22Rv1 (cell line): Measurements from ENCODE around the gene RFPL1.

Experiments used
- H3K27ac ChIP-seq: fragments of 450-650 bp; 2 replicates; pipeline ENCODE4 v1.5.1; 2017
- CTCF ChIP-seq: fragments of 450-650 bp; IDR thresholded peaks from 2 replicates; pipeline ENCODE4 v1.5.1; 2017; ENCODE audit warnings: mild to moderate bottlenecking
- ZFX ChIP-seq: fragments of 450-650 bp; IDR thresholded peaks from 2 replicates; pipeline ENCODE4 v1.6.1; 2017; ENCODE audit warnings: antibody characterized with exemption, borderline replicate concordance

RFPL1 gene

GRCh38 chr22:29457730-29458129, 19.3 kb downstream of the RFPL1 start:
- no peak overlapping the region for H3K27ac ChIP-seq
- TF ChIP-seq ZFX, result no peak
- no peak for TF ChIP-seq CTCF

- no peak overlapping the region for H3K27ac ChIP-seq
- no peak for TF ChIP-seq ZFX
- no peak for TF ChIP-seq CTCF
Measured at GRCh38 chr22:29458551-29458950, 20.2 kb downstream of the RFPL1 start.

GRCh38 chr22:29459773-29460172, 21.4 kb downstream of the RFPL1 start:
- TF ChIP-seq CTCF, result no peak
- no peak for TF ChIP-seq ZFX

GRCh38 chr22:29461263-29461662, 22.9 kb downstream of the RFPL1 start:
- no peak overlapping the region for H3K27ac ChIP-seq
- no peak for TF ChIP-seq ZFX
- TF ChIP-seq CTCF, result no peak

More at GRCh38 chr22:29459773-29460172, 21.4 kb downstream of the RFPL1 start:
- no peak overlapping the region for H3K27ac ChIP-seq

GRCh38 chr22:29463629-29464028, 25.2 kb downstream of the RFPL1 start:
- TF ChIP-seq CTCF (no peak), ZFX (no peak)
- H3K27ac ChIP-seq, result no peak overlapping the region

GRCh38 chr22:29464581-29464980, 26.2 kb downstream of the RFPL1 start:
- TF ChIP-seq CTCF, result no peak
- no peak for TF ChIP-seq ZFX
- no peak overlapping the region for H3K27ac ChIP-seq

GRCh38 chr22:29469755-29470154, 31.4 kb downstream of the RFPL1 start:
- H3K27ac ChIP-seq, result no peak overlapping the region
- TF ChIP-seq CTCF (no peak), ZFX (no peak)
